GM12873 (cell line): ENCODE measurements around the gene NTNG1.

ENCODE experiments used
- TF ChIP-seq, protein P1 (sequence below): IDR thresholded peaks from 2 replicates; pipeline ENCODE4 v1.5.1; 2012; ENCODE audit warnings: low read depth, mild to moderate bottlenecking, moderate library complexity, low read length, control low read depth; ENCODE audit not compliant: insufficient read depth; ENCODE audit errors: missing control alignments

Gene NTNG1

DNA sequence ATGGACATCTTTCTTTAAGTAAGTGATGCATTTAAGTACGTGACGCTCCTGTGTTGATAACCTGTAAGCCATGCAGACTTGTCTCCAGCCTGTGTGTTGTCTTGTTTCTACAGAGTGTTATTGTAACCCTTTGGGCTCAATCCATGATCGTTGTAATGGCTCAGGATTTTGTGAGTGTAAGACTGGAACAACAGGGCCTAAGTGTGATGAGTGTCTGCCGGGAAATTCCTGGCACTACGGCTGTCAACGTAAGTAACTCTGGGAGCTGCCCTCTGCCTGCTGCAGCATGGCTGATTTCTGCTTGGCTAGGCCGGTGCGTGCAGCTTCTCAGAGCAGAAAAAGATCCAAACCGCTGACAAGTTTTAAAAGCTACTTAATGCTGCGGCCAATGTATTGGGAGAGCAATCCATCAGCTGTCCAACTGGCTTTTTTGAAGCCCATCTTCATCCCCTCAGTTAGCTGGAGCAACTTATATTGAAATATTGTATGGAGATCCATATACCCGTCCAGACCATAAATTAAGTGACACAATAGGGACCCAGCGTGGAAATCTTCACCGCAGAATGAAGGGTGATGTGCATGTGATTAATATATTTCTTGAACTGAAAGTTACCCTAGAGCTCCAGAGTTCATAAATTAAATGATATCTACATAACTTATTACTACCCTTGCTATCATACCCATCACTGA, 295.9 kb downstream of the NTNG1 start:
- TF ChIP-seq, protein P1, sequence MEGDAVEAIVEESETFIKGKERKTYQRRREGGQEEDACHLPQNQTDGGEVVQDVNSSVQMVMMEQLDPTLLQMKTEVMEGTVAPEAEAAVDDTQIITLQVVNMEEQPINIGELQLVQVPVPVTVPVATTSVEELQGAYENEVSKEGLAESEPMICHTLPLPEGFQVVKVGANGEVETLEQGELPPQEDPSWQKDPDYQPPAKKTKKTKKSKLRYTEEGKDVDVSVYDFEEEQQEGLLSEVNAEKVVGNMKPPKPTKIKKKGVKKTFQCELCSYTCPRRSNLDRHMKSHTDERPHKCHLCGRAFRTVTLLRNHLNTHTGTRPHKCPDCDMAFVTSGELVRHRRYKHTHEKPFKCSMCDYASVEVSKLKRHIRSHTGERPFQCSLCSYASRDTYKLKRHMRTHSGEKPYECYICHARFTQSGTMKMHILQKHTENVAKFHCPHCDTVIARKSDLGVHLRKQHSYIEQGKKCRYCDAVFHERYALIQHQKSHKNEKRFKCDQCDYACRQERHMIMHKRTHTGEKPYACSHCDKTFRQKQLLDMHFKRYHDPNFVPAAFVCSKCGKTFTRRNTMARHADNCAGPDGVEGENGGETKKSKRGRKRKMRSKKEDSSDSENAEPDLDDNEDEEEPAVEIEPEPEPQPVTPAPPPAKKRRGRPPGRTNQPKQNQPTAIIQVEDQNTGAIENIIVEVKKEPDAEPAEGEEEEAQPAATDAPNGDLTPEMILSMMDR = no peak

DNA sequence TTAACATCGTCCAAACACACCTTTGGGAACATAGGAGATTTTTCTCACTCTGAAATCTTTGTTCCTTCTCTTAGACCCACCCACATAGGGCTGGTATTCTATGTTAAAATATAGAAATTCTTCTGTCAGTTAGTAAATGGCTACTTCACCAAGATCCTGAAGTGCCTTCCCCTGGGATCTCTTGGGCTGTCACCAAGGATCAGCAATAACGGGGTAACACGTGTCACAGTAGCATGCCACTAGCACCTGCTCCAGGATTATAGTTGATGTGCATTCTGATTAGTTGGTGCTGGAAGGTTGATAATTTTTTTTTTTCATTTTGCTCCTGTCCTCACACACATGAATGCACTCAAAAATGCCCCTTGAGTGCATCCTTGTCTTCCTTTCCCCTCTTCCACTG, 298.7 kb downstream of the NTNG1 start:
- TF ChIP-seq, protein P1 = no peak

DNA sequence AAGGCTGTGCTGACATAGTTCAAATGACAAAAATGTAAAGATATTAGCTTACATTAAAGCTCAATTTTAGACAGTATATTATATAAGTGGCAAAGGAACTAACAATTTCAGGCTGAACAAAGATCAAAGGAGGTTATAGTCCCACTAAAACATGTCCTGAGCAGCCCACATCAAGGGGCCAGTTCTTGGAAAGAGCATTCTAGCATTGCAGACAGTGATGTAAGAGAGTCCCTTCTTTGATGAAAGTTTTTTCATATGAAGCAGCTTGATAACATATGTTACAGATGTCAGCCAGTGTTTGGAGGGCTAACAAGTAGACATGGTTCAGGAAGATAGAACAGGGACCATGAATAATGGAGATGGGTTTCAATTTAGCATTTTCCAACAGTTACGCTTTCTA, 301.7 kb downstream of the NTNG1 start:
- TF ChIP-seq, protein P1 = no peak

DNA sequence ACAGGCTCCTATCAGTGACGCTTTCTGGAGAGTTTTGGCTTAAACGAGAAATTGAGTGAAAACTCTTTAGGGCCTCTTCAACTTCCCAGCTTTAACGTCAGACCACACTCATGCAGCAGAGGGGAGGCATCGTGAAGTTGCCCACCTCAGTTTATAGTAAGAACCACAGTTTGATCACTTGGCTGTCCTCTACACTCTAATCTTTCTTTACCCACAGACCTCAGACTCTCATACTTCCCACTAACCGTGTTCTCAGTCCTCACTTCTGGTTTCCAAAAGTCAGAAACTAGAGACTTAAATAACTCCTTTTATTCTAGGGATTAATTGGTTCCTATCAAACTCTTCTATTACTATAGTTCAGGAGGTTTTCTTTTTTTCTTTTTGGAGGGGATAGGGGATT, 302.2 kb downstream of the NTNG1 start:
- TF ChIP-seq, protein P1 = no peak

GRCh38 chr1:107443860-107444259, 303.0 kb downstream of the NTNG1 start:
- TF ChIP-seq, protein P1 = no peak

DNA sequence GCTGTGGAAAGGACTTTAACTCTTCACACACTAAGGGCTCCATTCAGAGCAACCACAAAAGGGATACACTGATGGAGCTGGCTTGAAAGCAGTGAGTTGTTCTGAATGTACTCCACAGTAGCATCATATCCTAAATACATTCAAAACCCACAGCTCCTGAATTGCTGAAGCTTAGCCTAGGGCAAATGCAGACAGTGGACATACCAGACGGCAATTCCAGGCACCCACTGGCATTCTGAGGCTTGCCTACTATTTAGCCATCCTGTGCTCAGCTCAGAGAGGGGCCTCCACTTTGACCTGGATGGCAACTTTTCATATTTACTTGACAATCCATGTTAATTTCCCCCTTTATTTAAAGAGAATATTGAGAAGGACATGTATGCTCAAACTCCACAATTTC, 303.5 kb downstream of the NTNG1 start:
- TF ChIP-seq, protein P1 = no peak

GRCh38 chr1:107449326-107449725, 308.5 kb downstream of the NTNG1 start:
- TF ChIP-seq, protein P1 = no peak
